HepG2 (cell line): Measurements from ENCODE around the gene RGS19. TPM values are rescaled to one million over a fixed set of nuclear protein-coding genes. Genes with fewer than 3 reads are reported as not detected.
A peak's percentile ranks its signal among the peaks of the same experiment; 100 is the strongest.

Source experiments
- FOXK2 ChIP-seq: fragments of 450-650 bp; IDR thresholded peaks from 2 replicates; pipeline ENCODE4 v1.6.1; 2016
- KDM5B ChIP-seq: sonication (generic); formaldehyde crosslinking; IDR thresholded peaks from 2 replicates; pipeline ENCODE4 v1.4.0; 2020; ENCODE audit warnings: missing genetic modification reagents, mild to moderate bottlenecking, borderline replicate concordance
- NFE2L1 ChIP-seq: sonication (generic); formaldehyde crosslinking; IDR thresholded peaks from 2 replicates; pipeline ENCODE4 v1.4.0; 2020; ENCODE audit warnings: missing genetic modification reagents, mild to moderate bottlenecking, borderline replicate concordance
- RNF219 ChIP-seq: sonication (generic); formaldehyde crosslinking; IDR thresholded peaks from 2 replicates; pipeline ENCODE4 v1.5.0; 2020; ENCODE audit warnings: mild to moderate bottlenecking, missing genetic modification reagents
- SAFB2 ChIP-seq: sonication (generic); formaldehyde crosslinking; IDR thresholded peaks from 2 replicates; pipeline ENCODE4 v1.5.1; 2020; ENCODE audit warnings: missing genetic modification reagents, low read depth, mild to moderate bottlenecking, borderline replicate concordance
- TOE1 ChIP-seq: sonication (generic); formaldehyde crosslinking; IDR thresholded peaks from 2 replicates; pipeline ENCODE4 v1.4.0; 2020; ENCODE audit warnings: mild to moderate bottlenecking, missing genetic modification reagents
- TP53 ChIP-seq: sonication (generic); formaldehyde crosslinking; conservative IDR thresholded peaks from 2 replicates; pipeline ENCODE4 v1.4.0; 2020; ENCODE audit warnings: missing genetic modification reagents
- ZNF142 ChIP-seq: sonication (generic); formaldehyde crosslinking; IDR thresholded peaks from 2 replicates; pipeline ENCODE4 v1.4.0; 2020; ENCODE audit warnings: missing genetic modification reagents
- ZNF431 ChIP-seq: sonication (generic); formaldehyde crosslinking; IDR thresholded peaks from 2 replicates; pipeline ENCODE4 v1.9.0; 2022; ENCODE audit warnings: missing genetic modification reagents, low read depth, mild to moderate bottlenecking, borderline replicate concordance
- ZNF619 ChIP-seq: sonication (generic); formaldehyde crosslinking; IDR thresholded peaks from 2 replicates; pipeline ENCODE4 v1.4.0; 2020; ENCODE audit warnings: mild to moderate bottlenecking, missing genetic modification reagents
- ZNF746 ChIP-seq: sonication (generic); formaldehyde crosslinking; IDR thresholded peaks from 2 replicates; pipeline ENCODE4 v1.8.0; 2022; ENCODE audit warnings: mild to moderate bottlenecking, missing genetic modification reagents
- ZNF839 ChIP-seq: sonication (generic); formaldehyde crosslinking; IDR thresholded peaks from 2 replicates; pipeline ENCODE4 v1.4.0; 2020; ENCODE audit warnings: missing genetic modification reagents, mild to moderate bottlenecking, borderline replicate concordance
- ZSCAN30 ChIP-seq: sonication (generic); formaldehyde crosslinking; IDR thresholded peaks from 2 replicates; pipeline ENCODE4 v1.5.0; 2020; ENCODE audit warnings: mild to moderate bottlenecking, missing genetic modification reagents
- polyA plus RNA-seq, 8 experiments: library from polyadenylated mRNA; depleted of rRNA in 3 of 8; stranded (reverse) in 7 of 8; unstranded in 1 of 8; fragments of >200 nt; fragmentation: Illumina TruSeq in 4 of 8; extraction: Trizol in 4 of 8; gene quantifications; 2 replicates each; pipeline versions ENCODE4 v1.2.1 to v1.2.3, GENCODE V29; 2011 to 2016; ENCODE audit warnings: low read depth in 4 of 8, missing spikeins in 1 of 8, mixed read lengths in 1 of 8; ENCODE audit not compliant: insufficient read depth in 1 of 8
- total RNA-seq, 5 experiments: library from RNA; depleted of rRNA; stranded (reverse); fragments of >200 nt; fragmentation: Illumina TruSeq; extraction: Trizol; gene quantifications; 2 replicates each; pipeline ENCODE4 v1.2.3, GENCODE V29; 2016; ENCODE audit warnings: low read depth in 1 of 5

RGS19 gene
- total and polyA plus RNA-seq, 2 of the 13 experiments (the other 11 are each of a cell fraction or from before 2014, with no cell fraction given): 10.7 to 11.9 TPM

- TF ChIP-seq RNF219 (CRISPR knock-in tag) (no peak), ZNF839 (CRISPR knock-in tag) (no peak), FOXK2 (no peak), ZNF431 (CRISPR knock-in tag) (no peak; the same call in 1 of the 2 replicates), TP53 (CRISPR knock-in tag) (no peak), NFE2L1 (CRISPR knock-in tag) (peak; percentile 62; the same call in 1 of the 2 replicates), ZSCAN30 (CRISPR knock-in tag) (no peak), KDM5B (peak; percentile 61), TOE1 (CRISPR knock-in tag) (no peak), ZNF619 (CRISPR knock-in tag) (peak; percentile 89), SAFB2 (CRISPR knock-in tag) (0 out of 2 replicates have a peak, but pooled peaks have one; percentile 43), ZNF746 (CRISPR knock-in tag) (no peak), ZNF142 (CRISPR knock-in tag) (no peak)
These were observed 895 bp upstream of the RGS19 start, which contains the start of gene OPRL1 (continued) for GRCh38 chr20:64080013-64080812.
